GM12892 (cell line): Measurements from ENCODE around the gene IFITM2.

Experiments used
- POLR2A ChIP-seq: IDR thresholded peaks from 2 replicates; pipeline ENCODE4 v1.6.1; 2011; ENCODE audit warnings: low read depth, low read length, control low read depth
- POLR2AphosphoS5 ChIP-seq: IDR thresholded peaks from 2 replicates; pipeline ENCODE4 v1.6.1; 2011; ENCODE audit warnings: low read depth, low read length, control low read depth
- TAF1 ChIP-seq: IDR thresholded peaks from 2 replicates; pipeline ENCODE4 v1.6.1; 2011; ENCODE audit warnings: low read depth, mild to moderate bottlenecking, control low read depth, low read length, borderline replicate concordance

DNA sequence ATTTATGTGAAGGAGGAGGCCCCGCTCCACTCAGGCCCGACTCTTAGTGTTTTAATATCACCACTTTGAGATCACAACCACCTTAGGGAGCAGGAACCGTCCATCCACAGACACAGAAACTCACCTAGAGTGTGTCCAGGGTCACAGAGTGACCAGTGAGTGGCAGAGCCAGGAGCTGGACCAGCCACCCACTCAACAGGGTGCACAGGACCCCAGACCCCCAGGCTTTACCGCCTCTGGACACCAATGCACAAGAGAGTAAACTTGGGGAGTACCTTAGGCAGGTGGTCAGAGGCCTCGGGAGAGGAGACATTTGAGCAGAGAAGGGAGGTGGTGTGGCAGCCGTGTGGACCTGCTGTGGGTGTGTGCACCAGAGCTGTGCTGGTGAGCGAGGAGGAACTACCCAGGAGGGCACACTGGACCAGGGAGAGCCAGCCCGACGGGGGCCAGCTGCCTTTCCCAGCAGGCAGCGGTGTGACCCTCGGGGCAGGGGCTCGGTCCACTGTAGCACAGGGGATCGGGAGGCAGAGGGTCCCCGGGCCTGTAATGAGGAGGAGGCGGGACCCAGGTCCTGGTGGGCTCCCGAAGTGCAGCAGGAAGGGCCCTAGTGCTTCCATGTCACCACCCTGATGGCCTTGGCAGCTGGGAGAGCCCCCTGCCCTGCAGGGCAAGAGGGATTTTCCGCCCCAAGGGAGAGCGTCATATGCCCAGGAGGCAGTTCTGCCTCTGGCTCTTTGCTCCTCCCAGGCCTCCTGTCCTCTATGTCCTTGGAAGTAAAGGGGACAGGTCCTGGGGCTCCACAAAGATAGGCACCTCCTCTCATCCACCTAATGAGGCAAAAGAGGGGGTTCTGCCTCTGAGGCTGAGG, 36.9 kb upstream of the IFITM2 start:
- no peak for TF ChIP-seq POLR2AphosphoS5
- no peak for TF ChIP-seq POLR2A
- no peak for TF ChIP-seq TAF1
